ENCODE results near the gene AIG1. TPM values are rescaled to one million over a fixed set of nuclear protein-coding genes. Genes with fewer than 3 reads are reported as not detected.

The AIG1 gene
- total RNA-seq, 1 donor from 2014 or later = 17.5 TPM

- Mint-ChIP-seq H3K36me3 (ENCODE audit: low read depth, unreplicated experiment) (peaks cover 12% of the 10 kb centered on the region), H3K27me3 (ENCODE audit: unreplicated experiment) (no peaks in the 10 kb centered on the region), H3K4me3 (ENCODE audit: unreplicated experiment) (no peak overlapping the region), H3K9me3 (ENCODE audit: unreplicated experiment) (peaks cover 5% of the 10 kb centered on the region), H3K27ac (ENCODE audit: unreplicated experiment) (no peak overlapping the region), H3K4me1 (ENCODE audit: unreplicated experiment) (no peaks in the 10 kb centered on the region)
- TF ChIP-seq, protein P1, sequence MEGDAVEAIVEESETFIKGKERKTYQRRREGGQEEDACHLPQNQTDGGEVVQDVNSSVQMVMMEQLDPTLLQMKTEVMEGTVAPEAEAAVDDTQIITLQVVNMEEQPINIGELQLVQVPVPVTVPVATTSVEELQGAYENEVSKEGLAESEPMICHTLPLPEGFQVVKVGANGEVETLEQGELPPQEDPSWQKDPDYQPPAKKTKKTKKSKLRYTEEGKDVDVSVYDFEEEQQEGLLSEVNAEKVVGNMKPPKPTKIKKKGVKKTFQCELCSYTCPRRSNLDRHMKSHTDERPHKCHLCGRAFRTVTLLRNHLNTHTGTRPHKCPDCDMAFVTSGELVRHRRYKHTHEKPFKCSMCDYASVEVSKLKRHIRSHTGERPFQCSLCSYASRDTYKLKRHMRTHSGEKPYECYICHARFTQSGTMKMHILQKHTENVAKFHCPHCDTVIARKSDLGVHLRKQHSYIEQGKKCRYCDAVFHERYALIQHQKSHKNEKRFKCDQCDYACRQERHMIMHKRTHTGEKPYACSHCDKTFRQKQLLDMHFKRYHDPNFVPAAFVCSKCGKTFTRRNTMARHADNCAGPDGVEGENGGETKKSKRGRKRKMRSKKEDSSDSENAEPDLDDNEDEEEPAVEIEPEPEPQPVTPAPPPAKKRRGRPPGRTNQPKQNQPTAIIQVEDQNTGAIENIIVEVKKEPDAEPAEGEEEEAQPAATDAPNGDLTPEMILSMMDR (IDR thresholded peaks at IDR 0.05; ENCODE audit: unreplicated experiment) = no peak
- no peak for DNase-seq (ENCODE audit: low spot score)
Measured at GRCh38 chr6:143174951-143175350, 114.3 kb downstream of the AIG1 start.

DNA sequence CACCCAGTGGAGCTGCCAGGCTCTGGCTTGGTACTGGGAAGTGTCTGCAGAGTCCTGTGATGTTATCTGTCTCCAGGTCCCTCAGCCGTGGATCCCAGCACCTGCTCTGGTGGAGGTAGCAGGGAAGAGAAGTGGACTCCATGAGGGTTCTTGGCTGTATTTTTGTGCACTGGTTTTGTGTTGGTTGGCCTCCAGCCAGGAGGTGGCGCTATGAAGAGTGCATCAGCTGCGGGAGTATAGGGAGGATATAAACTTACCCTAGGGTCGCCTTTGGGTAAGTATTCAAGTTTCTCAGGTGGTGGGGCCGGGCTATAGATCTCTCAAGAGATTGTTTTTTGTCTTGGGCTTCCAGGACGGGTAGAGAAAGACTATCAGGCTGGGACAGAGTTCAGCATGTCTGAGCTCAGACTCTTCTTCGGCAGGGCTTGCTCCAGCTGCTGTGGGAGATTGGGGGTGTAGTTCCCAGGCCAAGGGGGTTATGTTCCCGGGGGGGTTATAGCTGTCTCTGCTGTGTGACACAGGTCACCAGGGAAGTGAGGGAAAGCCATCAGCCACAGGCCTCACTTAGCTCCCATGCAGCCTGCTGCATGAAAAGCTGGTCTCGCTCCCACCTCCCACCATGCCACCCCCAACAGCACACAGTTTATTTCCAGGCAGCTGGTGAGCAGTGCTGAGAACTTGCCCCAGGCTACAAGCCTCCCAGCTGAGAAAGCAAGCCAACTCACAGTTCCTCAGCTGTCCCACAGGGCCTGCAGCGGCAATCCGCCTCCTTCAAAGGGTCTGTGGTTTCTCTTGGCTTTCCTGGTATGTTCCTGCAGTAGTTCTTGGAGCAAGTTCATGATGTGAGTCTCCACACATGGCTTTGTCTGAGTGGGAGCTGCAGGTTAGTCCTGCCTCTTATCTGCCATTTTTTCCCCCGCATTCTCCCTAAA is 115.7 kb downstream of the AIG1 start:
- H3K4me1 Mint-ChIP-seq (ENCODE audit: unreplicated experiment) = no peaks in the 10 kb centered on the region
- no peak overlapping the region for H3K27ac Mint-ChIP-seq (ENCODE audit: unreplicated experiment)
- peaks cover 12% of the 10 kb centered on the region for H3K36me3 Mint-ChIP-seq (ENCODE audit: low read depth, unreplicated experiment)
- H3K27me3 Mint-ChIP-seq (ENCODE audit: unreplicated experiment) = no peaks in the 10 kb centered on the region
- TF ChIP-seq, protein P1 (IDR thresholded peaks at IDR 0.05; ENCODE audit: unreplicated experiment) = peak; percentile 14
- DNase-seq (ENCODE audit: low spot score) = no peak
- H3K4me3 Mint-ChIP-seq (ENCODE audit: unreplicated experiment) = no peak overlapping the region
- peaks cover 5% of the 10 kb centered on the region for H3K9me3 Mint-ChIP-seq (ENCODE audit: unreplicated experiment)

- no peaks in the 10 kb centered on the region for H3K4me1 Mint-ChIP-seq (ENCODE audit: unreplicated experiment)
- H3K4me3 Mint-ChIP-seq (ENCODE audit: unreplicated experiment) = no peak overlapping the region
- TF ChIP-seq, protein P1 (IDR thresholded peaks at IDR 0.05; ENCODE audit: unreplicated experiment) = no peak
- H3K9me3 Mint-ChIP-seq (ENCODE audit: unreplicated experiment) = peaks cover 5% of the 10 kb centered on the region
- H3K27ac Mint-ChIP-seq (ENCODE audit: unreplicated experiment) = no peak overlapping the region
- no peaks in the 10 kb centered on the region for H3K27me3 Mint-ChIP-seq (ENCODE audit: unreplicated experiment)
- H3K36me3 Mint-ChIP-seq (ENCODE audit: low read depth, unreplicated experiment) = peaks cover 12% of the 10 kb centered on the region
- DNase-seq (ENCODE audit: low spot score) = no peak
Measured at GRCh38 chr6:143177706-143178105, 117.0 kb downstream of the AIG1 start.

- peaks cover 5% of the 10 kb centered on the region for H3K9me3 Mint-ChIP-seq (ENCODE audit: unreplicated experiment)
- peaks cover 12% of the 10 kb centered on the region for H3K36me3 Mint-ChIP-seq (ENCODE audit: low read depth, unreplicated experiment)
- H3K4me3 Mint-ChIP-seq (ENCODE audit: unreplicated experiment) = no peak overlapping the region
- H3K4me1 Mint-ChIP-seq (ENCODE audit: unreplicated experiment) = no peaks in the 10 kb centered on the region
- no peak overlapping the region for H3K27ac Mint-ChIP-seq (ENCODE audit: unreplicated experiment)
- TF ChIP-seq, protein P1 (IDR thresholded peaks at IDR 0.05; ENCODE audit: unreplicated experiment) = no peak
- DNase-seq (ENCODE audit: low spot score) = no peak
- H3K27me3 Mint-ChIP-seq (ENCODE audit: unreplicated experiment) = no peaks in the 10 kb centered on the region
Measured at GRCh38 chr6:143179096-143179495, 118.4 kb downstream of the AIG1 start.

All from endothelial cell (in vitro differentiated cells).